ENCODE data around the gene EDC4.

The EDC4 gene

DNA sequence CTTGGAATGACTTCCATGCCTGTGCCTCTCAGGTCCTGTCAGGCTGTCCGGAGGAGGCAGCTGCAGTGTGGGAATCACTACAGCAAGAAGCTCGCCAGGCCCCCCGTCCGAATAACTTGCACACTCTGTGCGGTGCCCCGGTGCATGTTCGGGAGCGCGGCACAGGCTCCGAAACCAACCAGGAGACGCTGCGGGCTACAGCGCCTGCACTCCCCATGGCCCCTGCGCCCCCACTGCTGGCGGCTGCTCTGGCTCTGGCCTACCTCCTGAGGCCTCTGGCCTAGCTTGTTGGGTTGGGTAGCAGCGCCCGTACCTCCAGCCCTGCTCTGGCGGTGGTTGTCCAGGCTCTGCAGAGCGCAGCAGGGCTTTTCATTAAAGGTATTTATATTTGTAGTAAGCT lies 13.1 kb downstream of the EDC4 start:
- no peak for DNase-seq (ENCODE audit: low spot score)
- TF ChIP-seq, protein P1, sequence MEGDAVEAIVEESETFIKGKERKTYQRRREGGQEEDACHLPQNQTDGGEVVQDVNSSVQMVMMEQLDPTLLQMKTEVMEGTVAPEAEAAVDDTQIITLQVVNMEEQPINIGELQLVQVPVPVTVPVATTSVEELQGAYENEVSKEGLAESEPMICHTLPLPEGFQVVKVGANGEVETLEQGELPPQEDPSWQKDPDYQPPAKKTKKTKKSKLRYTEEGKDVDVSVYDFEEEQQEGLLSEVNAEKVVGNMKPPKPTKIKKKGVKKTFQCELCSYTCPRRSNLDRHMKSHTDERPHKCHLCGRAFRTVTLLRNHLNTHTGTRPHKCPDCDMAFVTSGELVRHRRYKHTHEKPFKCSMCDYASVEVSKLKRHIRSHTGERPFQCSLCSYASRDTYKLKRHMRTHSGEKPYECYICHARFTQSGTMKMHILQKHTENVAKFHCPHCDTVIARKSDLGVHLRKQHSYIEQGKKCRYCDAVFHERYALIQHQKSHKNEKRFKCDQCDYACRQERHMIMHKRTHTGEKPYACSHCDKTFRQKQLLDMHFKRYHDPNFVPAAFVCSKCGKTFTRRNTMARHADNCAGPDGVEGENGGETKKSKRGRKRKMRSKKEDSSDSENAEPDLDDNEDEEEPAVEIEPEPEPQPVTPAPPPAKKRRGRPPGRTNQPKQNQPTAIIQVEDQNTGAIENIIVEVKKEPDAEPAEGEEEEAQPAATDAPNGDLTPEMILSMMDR (IDR thresholded peaks at IDR 0.05; ENCODE audit: poor library complexity, severe bottlenecking) = no peak
- Histone ChIP-seq H3K27ac (ENCODE audit: poor library complexity, severe bottlenecking) (no peak overlapping the region), H3K4me1 (ENCODE audit: insufficient read depth, poor library complexity, severe bottlenecking) (peaks cover 5% of the 10 kb centered on the region), H3K36me3 (ENCODE audit: low read depth) (peaks cover 27% of the 10 kb centered on the region), H3K27me3 (ENCODE audit: insufficient read depth, poor library complexity, severe bottlenecking) (no peaks in the 10 kb centered on the region), H3K4me3 (ENCODE audit: severe bottlenecking) (no peak overlapping the region), H3K9me3 (ENCODE audit: severe bottlenecking) (no peaks in the 10 kb centered on the region)
- no peak for ATAC-seq (ENCODE audit: low read depth)

DNA sequence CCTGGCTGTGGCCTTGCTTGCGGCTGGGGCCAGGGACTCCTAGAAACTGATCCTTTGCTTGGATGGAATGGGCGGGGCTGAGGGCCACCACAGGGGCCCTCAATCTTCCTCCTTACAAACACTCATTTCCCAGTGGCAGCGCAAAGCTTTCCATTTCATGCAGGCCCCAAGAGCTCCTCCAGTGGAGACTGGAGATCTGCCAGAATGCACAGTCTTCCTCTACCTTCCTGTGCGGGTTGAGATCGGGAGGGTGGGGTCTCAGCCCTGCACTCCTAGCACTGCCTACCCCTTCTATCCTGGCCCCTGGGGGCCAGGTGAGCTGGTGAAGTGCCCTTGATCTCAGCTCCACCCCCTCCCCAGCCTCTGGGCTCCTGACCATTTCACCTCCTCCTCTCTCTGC lies 13.5 kb downstream of the EDC4 start:
- H3K4me3 ChIP-seq (ENCODE audit: severe bottlenecking) = no peak overlapping the region
- DNase-seq (ENCODE audit: low spot score) (no peak), ATAC-seq (ENCODE audit: low read depth) (no peak)
- H3K27ac ChIP-seq (ENCODE audit: poor library complexity, severe bottlenecking) = no peak overlapping the region
- TF ChIP-seq, protein P1 (IDR thresholded peaks at IDR 0.05; ENCODE audit: poor library complexity, severe bottlenecking) = no peak
- H3K36me3 ChIP-seq (ENCODE audit: low read depth) = peaks cover 23% of the 10 kb centered on the region
- H3K4me1 ChIP-seq (ENCODE audit: insufficient read depth, poor library complexity, severe bottlenecking) = peaks cover 5% of the 10 kb centered on the region
- no peaks in the 10 kb centered on the region for H3K27me3 ChIP-seq (ENCODE audit: insufficient read depth, poor library complexity, severe bottlenecking)
- H3K9me3 ChIP-seq (ENCODE audit: severe bottlenecking) = no peaks in the 10 kb centered on the region

DNA sequence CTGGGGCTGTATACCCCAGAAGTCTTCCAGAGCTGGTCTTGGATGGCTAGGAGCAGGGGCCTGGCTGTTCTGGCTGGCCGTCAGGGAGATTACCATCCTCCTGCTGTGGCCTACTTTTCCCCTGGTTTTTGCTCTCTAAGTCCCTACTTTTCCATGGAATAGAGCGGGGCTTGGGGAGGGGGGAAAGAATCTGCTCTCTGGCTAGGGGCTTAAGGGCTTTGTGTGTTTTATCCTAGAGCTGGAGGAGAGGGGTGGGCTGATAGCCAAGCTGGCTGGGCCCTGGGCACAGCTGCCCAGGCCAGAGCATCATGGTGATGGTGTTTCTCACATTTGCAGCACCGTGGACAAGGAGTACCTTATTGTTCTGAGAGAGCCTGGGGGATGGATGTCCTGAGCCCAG lies 15.5 kb downstream of the EDC4 start:
- H3K36me3 ChIP-seq (ENCODE audit: low read depth) = peaks cover 10% of the 10 kb centered on the region
- no peak overlapping the region for H3K27ac ChIP-seq (ENCODE audit: poor library complexity, severe bottlenecking)
- TF ChIP-seq, protein P1 (IDR thresholded peaks at IDR 0.05; ENCODE audit: poor library complexity, severe bottlenecking) = no peak
- H3K4me3 ChIP-seq (ENCODE audit: severe bottlenecking) = no peak overlapping the region
- H3K9me3 ChIP-seq (ENCODE audit: severe bottlenecking) = no peaks in the 10 kb centered on the region
- ATAC-seq (ENCODE audit: low read depth) (no peak), DNase-seq (ENCODE audit: low spot score) (no peak)
- H3K4me1 ChIP-seq (ENCODE audit: insufficient read depth, poor library complexity, severe bottlenecking) = peaks cover 10% of the 10 kb centered on the region
- H3K27me3 ChIP-seq (ENCODE audit: insufficient read depth, poor library complexity, severe bottlenecking) = no peaks in the 10 kb centered on the region

DNA sequence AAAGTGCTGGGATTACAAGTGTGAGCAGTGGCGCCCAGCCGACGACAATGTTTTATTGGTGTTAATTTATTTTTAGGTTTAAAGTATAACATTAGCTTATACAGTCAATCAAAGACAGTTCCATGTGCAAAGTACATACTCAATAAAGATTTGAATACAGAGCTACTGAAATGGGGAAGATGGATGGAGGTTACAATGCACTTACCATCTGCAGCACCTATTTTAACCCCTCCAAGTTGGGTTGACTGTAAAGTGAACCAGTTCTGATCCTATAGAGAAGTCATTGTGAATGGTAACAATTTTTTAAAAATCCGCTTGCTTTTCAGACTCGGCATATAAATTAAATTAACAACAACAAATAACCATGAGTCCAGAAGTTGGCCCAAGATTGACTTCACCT lies 19.5 kb downstream of the EDC4 start:
- no peaks in the 10 kb centered on the region for H3K9me3 ChIP-seq (ENCODE audit: severe bottlenecking)
- H3K4me3 ChIP-seq (ENCODE audit: severe bottlenecking) = peak overlapping the region; percentile 96
- peaks cover 12% of the 10 kb centered on the region for H3K4me1 ChIP-seq (ENCODE audit: insufficient read depth, poor library complexity, severe bottlenecking)
- H3K36me3 ChIP-seq (ENCODE audit: low read depth) = no peaks in the 10 kb centered on the region
- DNase-seq (ENCODE audit: low spot score) (no peak), ATAC-seq (ENCODE audit: low read depth) (no peak)
- peak overlapping the region; percentile 42 for H3K27ac ChIP-seq (ENCODE audit: poor library complexity, severe bottlenecking)
- TF ChIP-seq, protein P1 (IDR thresholded peaks at IDR 0.05; ENCODE audit: poor library complexity, severe bottlenecking) = no peak
- H3K27me3 ChIP-seq (ENCODE audit: insufficient read depth, poor library complexity, severe bottlenecking) = no peaks in the 10 kb centered on the region

DNA sequence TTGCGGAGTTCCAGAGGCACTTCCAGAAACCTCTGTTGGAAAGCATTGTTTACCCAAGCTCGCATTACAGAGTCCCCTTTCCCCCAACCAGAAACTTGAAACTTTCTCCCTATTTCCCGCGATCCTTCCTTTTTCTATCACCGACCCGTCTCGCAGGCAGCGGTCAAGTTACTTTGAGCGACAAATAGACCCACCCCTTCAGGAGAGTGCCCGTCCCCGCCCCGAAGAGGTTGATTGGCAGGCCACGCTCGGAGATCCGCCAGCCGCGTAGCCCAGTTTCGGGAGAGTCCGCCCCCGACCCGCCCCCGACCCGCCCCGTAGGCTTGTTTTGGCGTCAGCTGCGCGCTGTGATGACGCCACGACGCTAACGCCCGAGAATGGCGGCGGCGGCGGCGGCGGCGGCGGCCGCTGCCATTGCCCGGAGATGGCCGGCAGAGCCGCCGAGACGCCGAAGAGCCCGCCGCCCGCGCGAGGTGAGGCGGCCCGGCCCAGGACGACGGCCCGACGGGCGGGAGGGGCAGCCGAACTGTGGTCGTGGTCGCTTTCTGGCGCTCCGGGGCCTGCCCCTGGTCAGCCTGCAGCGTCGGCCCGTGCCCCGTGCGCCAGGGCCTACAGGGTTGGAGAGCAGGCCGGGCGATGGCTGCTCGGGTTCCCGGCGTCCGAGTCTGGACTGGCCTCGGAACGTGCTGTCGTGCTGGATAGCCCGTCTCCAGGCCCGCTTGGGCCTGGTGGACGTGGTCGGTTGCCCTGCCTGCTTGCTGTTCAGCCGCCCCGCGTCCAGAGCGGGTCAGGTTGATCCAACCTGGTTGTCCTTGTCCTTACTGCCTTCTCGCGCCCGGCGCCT lies 20.3 kb downstream of the EDC4 start, which contains the start of gene PSKH1:
PSKH1 (plus strand) TSS at position 356 of the 844 bp plus-strand sequence. CDS start 15,496 bp downstream, outside the sequence.
- DNase-seq (ENCODE audit: low spot score) (peak; percentile 97), ATAC-seq (ENCODE audit: low read depth) (peak; percentile 95)
- H3K36me3 ChIP-seq (ENCODE audit: low read depth) = no peaks in the 10 kb centered on the region
- peak within 1 kb of the TSS; percentile 42 for H3K27ac ChIP-seq (ENCODE audit: poor library complexity, severe bottlenecking)
- no peaks in the 10 kb centered on the region for H3K9me3 ChIP-seq (ENCODE audit: severe bottlenecking)
- no peaks in the 10 kb centered on the region for H3K27me3 ChIP-seq (ENCODE audit: insufficient read depth, poor library complexity, severe bottlenecking)
- peaks cover 12% of the 10 kb centered on the region for H3K4me1 ChIP-seq (ENCODE audit: insufficient read depth, poor library complexity, severe bottlenecking)
- TF ChIP-seq, protein P1 (IDR thresholded peaks at IDR 0.05; ENCODE audit: poor library complexity, severe bottlenecking) = no peak
- H3K4me3 ChIP-seq (ENCODE audit: severe bottlenecking) = peak within 1 kb of the TSS; percentile 96

Data from RWPE2 (cell line).